Measurements from ENCODE around the gene TRAIP. TPM values are rescaled to one million over a fixed set of nuclear protein-coding genes. Genes with fewer than 3 reads are reported as not detected.

The TRAIP gene
- total RNA-seq, 1 donor from 2014 or later: 18.9 TPM

GRCh38 chr3:49899815-49900214 lies 43.5 kb upstream of the TRAIP start:
- peak; percentile 46 for TF ChIP-seq CTCF (conservative IDR thresholded peaks at IDR 0.05; ENCODE audit: low read depth, low read length)
- no peak overlapping the region for H3K4me3 ChIP-seq (ENCODE audit: low read depth, low read length)
- DNase-seq (ENCODE audit: low read depth): no peak

GRCh38 chr3:49898991-49899390 lies 42.6 kb upstream of the TRAIP start:
- TF ChIP-seq CTCF (conservative IDR thresholded peaks at IDR 0.05; ENCODE audit: low read depth, low read length): no peak
- H3K4me3 ChIP-seq (ENCODE audit: low read depth, low read length): no peak overlapping the region

GRCh38 chr3:49896345-49896744 lies 40.0 kb upstream of the TRAIP start:
- no peak for TF ChIP-seq CTCF (conservative IDR thresholded peaks at IDR 0.05; ENCODE audit: low read depth, low read length)
- H3K4me3 ChIP-seq (ENCODE audit: low read depth, low read length): no peak overlapping the region
- DNase-seq (ENCODE audit: low read depth): no peak

More at GRCh38 chr3:49898991-49899390, 42.6 kb upstream of the TRAIP start:
- DNase-seq (ENCODE audit: low read depth): no peak

- DNase-seq (ENCODE audit: low read depth): no peak
These were observed 39.4 kb upstream of the TRAIP start for GRCh38 chr3:49895791-49896190.

GRCh38 chr3:49889296-49889695 lies 32.9 kb upstream of the TRAIP start:
- H3K4me3 ChIP-seq (ENCODE audit: low read depth, low read length): no peak overlapping the region
- DNase-seq (ENCODE audit: low read depth): no peak
- no peak for TF ChIP-seq CTCF (conservative IDR thresholded peaks at IDR 0.05; ENCODE audit: low read depth, low read length)

More at GRCh38 chr3:49895791-49896190, 39.4 kb upstream of the TRAIP start:
- no peak for TF ChIP-seq CTCF (conservative IDR thresholded peaks at IDR 0.05; ENCODE audit: low read depth, low read length)
- no peak overlapping the region for H3K4me3 ChIP-seq (ENCODE audit: low read depth, low read length)

- no peak for TF ChIP-seq CTCF (conservative IDR thresholded peaks at IDR 0.05; ENCODE audit: low read depth, low read length)
- H3K4me3 ChIP-seq (ENCODE audit: low read depth, low read length): no peak overlapping the region
- no peak for DNase-seq (ENCODE audit: low read depth)
These were observed 30.5 kb upstream of the TRAIP start for GRCh38 chr3:49886922-49887265.

- DNase-seq (ENCODE audit: low read depth): no peak
- no peak for TF ChIP-seq CTCF (conservative IDR thresholded peaks at IDR 0.05; ENCODE audit: low read depth, low read length)
These were observed 27.6 kb upstream of the TRAIP start for GRCh38 chr3:49883998-49884397.

More at GRCh38 chr3:49883998-49884397, 27.6 kb upstream of the TRAIP start:
- H3K4me3 ChIP-seq (ENCODE audit: low read depth, low read length): no peak overlapping the region

Data from epithelial cell of proximal tubule (primary cell).